Keratinocyte (primary cell): ENCODE data around the gene GP5.

Experiments used
- CTCF ChIP-seq, 3 experiments: IDR thresholded peaks in 1 of 3; conservative IDR thresholded peaks in 1 of 3; optimal IDR thresholded peaks in 1 of 3; 2 replicates in 2 of 3; 3 replicates in 1 of 3; pipeline versions ENCODE3 to v1.5.1; 2011; ENCODE audit warnings: low read length in 3 of 3, mild to moderate bottlenecking in 3 of 3, moderate library complexity in 2 of 3, control low read depth in 1 of 3, inconsistent platforms in 1 of 3; ENCODE audit not compliant: insufficient read depth in 2 of 3; ENCODE audit errors: extremely low read depth in 1 of 3
- EZH2 ChIP-seq: IDR thresholded peaks from one replicate; pipeline ENCODE4 v1.6.1; 2012; ENCODE audit warnings: inconsistent platforms, mild to moderate bottlenecking, low read length, moderate library complexity

- TF ChIP-seq CTCF (optimal IDR thresholded peaks at IDR 0.05 in 1 of 3, IDR thresholded peaks at IDR 0.05 in 1 of 3, conservative IDR thresholded peaks at IDR 0.05 in 1 of 3; ENCODE audit: extremely low read depth in 1 of 3, insufficient read depth in 2 of 3, low read length in 3 of 3): no peak
- TF ChIP-seq EZH2: no peak
Measured at GRCh38 chr3:194396859-194397756, 2.0 kb downstream of the GP5 start.
